Sigmoid colon (tissue), 7 donors: ENCODE measurements around the gene MED17. TPM values are rescaled to one million over a fixed set of nuclear protein-coding genes. Genes with fewer than 3 reads are reported as not detected.

ENCODE experiments used
- DNase-seq: peaks from one replicate; pipeline ENCODE4 v3.0.0-alpha.2; 2019
- H3K27ac ChIP-seq, 4 donors: fragments of 200-600 bp; sonication (generic); one replicate each; pipeline ENCODE4 v1.5.1; 2016 to 2019; ENCODE audit warnings: mild to moderate bottlenecking in 1 of 4
- H3K27me3 ChIP-seq, 3 donors: fragments of 200-600 bp; sonication (generic); one replicate each; pipeline ENCODE4 v1.5.1; 2019; ENCODE audit warnings: mild to moderate bottlenecking in 1 of 3
- H3K36me3 ChIP-seq, 4 donors: fragments of 200-600 bp; sonication (generic); one replicate each; pipeline ENCODE4 v1.5.1; 2016 to 2019
- H3K4me1 ChIP-seq, 4 donors: fragments of 200-600 bp; sonication (generic); one replicate each; pipeline ENCODE4 v1.5.1; 2017 to 2019
- H3K4me3 ChIP-seq, 4 donors: fragments of 200-600 bp; sonication (generic); one replicate each; pipeline ENCODE4 v1.5.1; 2017 to 2019; ENCODE audit warnings: mild to moderate bottlenecking in 2 of 4, moderate library complexity in 1 of 4
- H3K9me3 ChIP-seq, 4 donors: fragments of 200-600 bp in 3 of 4; sonication (generic) in 3 of 4; one replicate each; pipeline versions ENCODE4 v1.5.1 to v1.6.1; 2013 to 2019
- CTCF ChIP-seq, 4 experiments: fragments of 450-650 bp in 3 of 4; fragments of 200-600 bp in 1 of 4; IDR thresholded peaks; one replicate each; pipeline ENCODE4 v1.5.1; 2016 to 2019; ENCODE audit warnings: antibody characterized with exemption in 4 of 4, mild to moderate bottlenecking in 3 of 4, moderate library complexity in 2 of 4
- EP300 ChIP-seq, 4 donors: sonication (generic); formaldehyde crosslinking; IDR thresholded peaks; one replicate each; pipeline ENCODE4 v1.6.1; 2017; ENCODE audit warnings: antibody characterized with exemption in 4 of 4
- POLR2A ChIP-seq, 2 donors: fragments of 450-650 bp; IDR thresholded peaks; one replicate each; pipeline ENCODE4 v1.6.1; 2016; ENCODE audit warnings: antibody characterized with exemption in 2 of 2, mild to moderate bottlenecking in 2 of 2, moderate library complexity in 2 of 2
- POLR2AphosphoS5 ChIP-seq, 4 donors: sonication (generic); formaldehyde crosslinking; IDR thresholded peaks; one replicate each; pipeline ENCODE4 v1.6.1; 2017; ENCODE audit warnings: antibody characterized with exemption in 4 of 4
- WGBS, 2 donors: extraction: QIAGEN DNeasy Blood & Tissue Kit; methylation state at CpG; one replicate each; pipeline ENCODE4 v1.1.7; 2013; 5-methylcytosine and 5-hydroxymethylcytosine counted together
- intact Hi-C: fragments of 100-400 bp; cut with DNase I; formaldehyde crosslinking; loops from one replicate; pipeline ENCODE4 v1.15.1; 2023
- polyA plus RNA-seq, 3 donors: library from polyadenylated mRNA; stranded (reverse); fragments of 200-250 nt; gene quantifications; one replicate each; pipeline ENCODE4 v1.2.3, GENCODE V29; 2013
- total RNA-seq, 4 donors: library from RNA; depleted of rRNA; stranded (reverse); fragments of >200 nt; gene quantifications; one replicate each; pipeline ENCODE4 v1.1.0, GENCODE V29; 2016
- donor health status: healthy with polysubstance abuse.
- donor health status: Bipolar disorder and iron deficiency.
- donor health status: healthy.

MED17 gene
- total and polyA plus RNA-seq, 7 donors = 7.2 to 28.9 (median 19.9) TPM

- intact Hi-C loops = no loop called here
- Histone ChIP-seq H3K27me3 (no peaks in the 10 kb centered on the region), H3K4me1 (peaks cover 0 to 59% (median 43%) of the 10 kb centered on the region in 4 donors), H3K27ac (no peak overlapping the region), H3K9me3 (no peaks in the 10 kb centered on the region), H3K4me3 (peak overlapping the region in 1 of 4 donors; percentile 15), H3K36me3 (peaks cover 25 to 62% (median 40%) of the 10 kb centered on the region in 4 donors)
- TF ChIP-seq POLR2AphosphoS5 (IDR thresholded peaks at IDR 0.05) (no peak), EP300 (IDR thresholded peaks at IDR 0.05) (no peak), POLR2A (IDR thresholded peaks at IDR 0.05) (no peak), CTCF (IDR thresholded peaks at IDR 0.05) (no peak)
- 30 to 33% methylated on average over 6 of the region's 6 CpGs for WGBS, 2 donors
- no peak for DNase-seq
Measured at GRCh38 chr11:93737904-93738612, 46.0 kb upstream of the MED17 start.

GRCh38 chr11:93738647-93739081, 45.4 kb upstream of the MED17 start:
- Histone ChIP-seq H3K9me3 (no peaks in the 10 kb centered on the region), H3K4me1 (peaks cover 0 to 59% (median 43%) of the 10 kb centered on the region in 4 donors), H3K27me3 (no peaks in the 10 kb centered on the region), H3K36me3 (peaks cover 19 to 61% (median 40%) of the 10 kb centered on the region in 4 donors), H3K4me3 (peak overlapping the region in 1 of 4 donors; percentile 15), H3K27ac (no peak overlapping the region)
- intact Hi-C loops = no loop called here
- no peak for DNase-seq
- TF ChIP-seq POLR2A (IDR thresholded peaks at IDR 0.05) = no peak
- TF ChIP-seq EP300 (IDR thresholded peaks at IDR 0.05) = no peak
- TF ChIP-seq CTCF (IDR thresholded peaks at IDR 0.05) = no peak
- 18 to 47% methylated on average over 6 of the region's 6 CpGs for WGBS, 2 donors

GRCh38 chr11:93740031-93740729, 43.9 kb upstream of the MED17 start:
- Histone ChIP-seq H3K27me3 (no peaks in the 10 kb centered on the region), H3K9me3 (no peaks in the 10 kb centered on the region), H3K4me3 (peak overlapping the region; percentile 62 to 90 (median 78)), H3K36me3 (peaks cover 16 to 49% (median 26%) of the 10 kb centered on the region in 4 donors), H3K27ac (peak overlapping the region; percentile 89 to 96 (median 93)), H3K4me1 (peaks cover 0 to 52% (median 46%) of the 10 kb centered on the region in 4 donors)
- DNase-seq = no peak
- WGBS, 2 donors = 3 to 4% methylated on average over 18 of the region's 18 CpGs
- TF ChIP-seq POLR2AphosphoS5 (IDR thresholded peaks at IDR 0.05) (no peak), POLR2A (IDR thresholded peaks at IDR 0.05) (no peak), EP300 (IDR thresholded peaks at IDR 0.05) (no peak), CTCF (IDR thresholded peaks at IDR 0.05) (no peak)
- intact Hi-C loops = loop anchor here (2.0 to 10.0 kb wide), 5 partner anchors 45 to 752 kb away; partner anchors contain the start of genes ANKRD49, CEP295, MED17 and MRE11

- peak; percentile 79 for DNase-seq
- Histone ChIP-seq H3K4me1 (peaks cover 0 to 52% (median 48%) of the 10 kb centered on the region in 4 donors), H3K27ac (peak overlapping the region; percentile 89 to 96 (median 93)), H3K27me3 (no peaks in the 10 kb centered on the region), H3K4me3 (peak overlapping the region; percentile 62 to 90 (median 78)), H3K9me3 (no peaks in the 10 kb centered on the region), H3K36me3 (peaks cover 12 to 44% (median 21%) of the 10 kb centered on the region in 4 donors)
- no peak for TF ChIP-seq POLR2A (IDR thresholded peaks at IDR 0.05)
- no peak for TF ChIP-seq POLR2AphosphoS5 (IDR thresholded peaks at IDR 0.05)
- TF ChIP-seq EP300 (IDR thresholded peaks at IDR 0.05) = no peak
- no peak for TF ChIP-seq CTCF (IDR thresholded peaks at IDR 0.05)
- intact Hi-C loops = loop anchor here (2.0 to 10.0 kb wide), 5 partner anchors 44 to 752 kb away; partner anchors contain the start of genes ANKRD49, CEP295, MED17 and MRE11
- WGBS, 2 donors = 0% methylated on average over 20 of the region's 20 CpGs
Measured at GRCh38 chr11:93740730-93741093, 43.4 kb upstream of the MED17 start.
